HEK293 (cell line): ENCODE results near the gene CAB39.

Experiments used
- CTCF ChIA-PET: fragments of 350-600 bp; formaldehyde crosslinking; extraction: SDS; loops from one replicate; lab custom pipeline; 2021; ENCODE audit warnings: antibody characterized with exemption; lab: Yijun Ruan, JAX
- POLR2A ChIA-PET: fragments of 300-600 bp; formaldehyde crosslinking; extraction: SDS; loops from one replicate; lab custom pipeline; 2020; ENCODE audit warnings: antibody characterized with exemption, inconsistent platforms; lab: Yijun Ruan, JAX
- H3K27ac ChIP-seq: fragments of 200-500 bp; sonication (Bioruptor generic); 2 replicates; pipeline ENCODE4 v1.5.1; 2014; ENCODE audit warnings: low read depth, low read length, control low read depth, inconsistent platforms; ENCODE audit errors: extremely low read depth
- H3K36me3 ChIP-seq, 2 experiments: fragments of 200-500 bp in 1 of 2; sonication (Bioruptor generic) in 1 of 2; 1 replicate in 1 of 2; 2 replicates in 1 of 2; pipeline ENCODE4 v1.5.1; 2014 to 2017; ENCODE audit warnings: inconsistent platforms in 2 of 2, low read length in 2 of 2; ENCODE audit not compliant: control insufficient read depth in 2 of 2, insufficient read depth in 1 of 2
- H3K4me1 ChIP-seq: fragments of 200-500 bp; sonication (Bioruptor generic); 2 replicates; pipeline ENCODE4 v1.5.1; 2014; ENCODE audit warnings: mild to moderate bottlenecking, low read length, inconsistent platforms; ENCODE audit not compliant: control insufficient read depth, insufficient read depth
- H3K4me3 ChIP-seq: 2 replicates; pipeline ENCODE4 v1.5.1; 2011; ENCODE audit warnings: low read depth, mild to moderate bottlenecking, control low read depth, low read length, moderate library complexity
- H3K9me3 ChIP-seq: fragments of 200-500 bp; sonication (Bioruptor generic); 2 replicates; pipeline ENCODE4 v1.5.1; 2014; ENCODE audit warnings: low read depth, low read length, inconsistent platforms; ENCODE audit not compliant: control insufficient read depth, insufficient read depth
- HOXD13 ChIP-seq: sonication (generic); formaldehyde crosslinking; IDR thresholded peaks from 2 replicates; pipeline ENCODE4 v1.8.0; 2022; ENCODE audit warnings: missing genetic modification reagents, borderline replicate concordance
- KLF10 ChIP-seq: fragments of 450-650 bp; IDR thresholded peaks from 2 replicates; pipeline ENCODE4 v1.5.1; 2018; ENCODE audit warnings: missing biosample characterization, mild to moderate bottlenecking, missing genetic modification characterization
- PRDM10 ChIP-seq: fragments of 450-650 bp; formaldehyde crosslinking; IDR thresholded peaks from 2 replicates; pipeline ENCODE4 v1.5.1; 2016; ENCODE audit warnings: missing biosample characterization, missing genetic modification characterization
- YY1 ChIP-seq: fragments of 450-650 bp; formaldehyde crosslinking; IDR thresholded peaks from 2 replicates; pipeline ENCODE4 v1.5.1; 2018; ENCODE audit warnings: missing biosample characterization, missing genetic modification characterization
- ZBTB10 ChIP-seq: fragments of 450-650 bp; formaldehyde crosslinking; IDR thresholded peaks from 2 replicates; pipeline ENCODE4 v1.5.1; 2016; ENCODE audit warnings: missing biosample characterization, missing genetic modification characterization
- ZBTB26 ChIP-seq: fragments of 450-650 bp; formaldehyde crosslinking; optimal IDR thresholded peaks from 2 replicates; pipeline ENCODE3; 2016; ENCODE audit warnings: missing biosample characterization, mild to moderate bottlenecking, missing genetic modification characterization
- ZFHX2 ChIP-seq: fragments of 450-650 bp; formaldehyde crosslinking; conservative IDR thresholded peaks from 2 replicates; pipeline ENCODE4 v1.5.1; 2016; ENCODE audit warnings: missing biosample characterization, missing genetic modification characterization
- ZNF121 ChIP-seq: fragments of 450-650 bp; formaldehyde crosslinking; IDR thresholded peaks from 2 replicates; pipeline ENCODE4 v1.5.1; 2016; ENCODE audit warnings: missing biosample characterization, missing genetic modification characterization
- ZNF133 ChIP-seq: fragments of 450-650 bp; formaldehyde crosslinking; IDR thresholded peaks from 2 replicates; pipeline ENCODE4 v1.5.1; 2016; ENCODE audit warnings: missing biosample characterization, missing genetic modification characterization
- ZNF157 ChIP-seq: fragments of 450-650 bp; formaldehyde crosslinking; IDR thresholded peaks from 2 replicates; pipeline ENCODE4 v1.5.1; 2016; ENCODE audit warnings: missing biosample characterization, missing genetic modification characterization
- ZNF184 ChIP-seq: fragments of 450-650 bp; IDR thresholded peaks from 2 replicates; pipeline ENCODE4 v1.5.1; 2018; ENCODE audit warnings: missing biosample characterization, mild to moderate bottlenecking, missing genetic modification characterization
- ZNF214 ChIP-seq: fragments of 450-650 bp; formaldehyde crosslinking; IDR thresholded peaks from 2 replicates; pipeline ENCODE4 v1.5.1; 2017; ENCODE audit warnings: missing biosample characterization, mild to moderate bottlenecking, missing genetic modification characterization, borderline replicate concordance
- ZNF585B ChIP-seq: fragments of 450-650 bp; formaldehyde crosslinking; IDR thresholded peaks from 2 replicates; pipeline ENCODE4 v1.5.1; 2016; ENCODE audit warnings: missing biosample characterization, missing genetic modification characterization
- ZNF677 ChIP-seq: fragments of 450-650 bp; IDR thresholded peaks from 2 replicates; pipeline ENCODE4 v1.5.0; 2018; ENCODE audit warnings: missing biosample characterization, mild to moderate bottlenecking, missing genetic modification characterization, moderate library complexity
- ZSCAN30 ChIP-seq: fragments of 450-650 bp; IDR thresholded peaks from 2 replicates; pipeline ENCODE4 v1.5.1; 2018; ENCODE audit warnings: missing biosample characterization, mild to moderate bottlenecking, missing genetic modification characterization, moderate library complexity
- ZSCAN4 ChIP-seq: fragments of 450-650 bp; formaldehyde crosslinking; IDR thresholded peaks from 2 replicates; pipeline ENCODE4 v1.5.1; 2017; ENCODE audit warnings: missing biosample characterization, missing genetic modification characterization
- TF ChIP-seq, protein P1 (sequence below): fragments of 450-650 bp; formaldehyde crosslinking; IDR thresholded peaks from 2 replicates; pipeline ENCODE4 v1.5.1; 2016; ENCODE audit warnings: missing biosample characterization, missing genetic modification characterization

CAB39 gene

DNA sequence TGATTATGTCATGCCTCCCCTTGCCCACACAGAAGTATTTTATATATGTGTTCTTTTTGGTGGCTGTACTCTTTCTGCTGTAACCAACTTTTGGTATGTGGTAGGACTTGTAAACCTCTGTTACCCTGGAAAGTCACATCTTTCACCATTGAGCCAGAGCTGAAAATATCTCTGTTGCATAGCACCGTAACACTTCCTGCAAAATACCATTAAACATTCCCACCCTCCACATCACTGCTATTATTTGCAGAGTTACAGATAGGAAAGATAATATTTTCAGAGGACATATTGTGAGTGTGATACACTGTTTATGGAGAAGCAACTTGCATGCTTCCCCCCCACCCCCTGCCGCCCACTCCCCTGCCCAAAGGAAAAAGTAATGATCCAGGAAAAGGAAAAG, 44.8 kb downstream of the CAB39 start:
- POLR2A ChIA-PET: interaction anchor here (0.7 kb wide), 1 partner anchor 378 kb away, joined by 8 read pairs; no protein-coding TSS in a partner anchor
- peaks cover 14% of the 10 kb centered on the region for H3K4me1 ChIP-seq
- TF ChIP-seq ZFHX2 (no peak), ZBTB10 (tag by site-specific recombination) (no peak), ZNF157 (no peak), KLF10 (tag by site-specific recombination) (no peak), ZBTB26 (no peak), ZSCAN4 (tag by site-specific recombination) (no peak), ZNF121 (tag by site-specific recombination) (no peak), YY1 (tag by site-specific recombination) (no peak), ZNF214 (no peak), ZNF184 (tag by site-specific recombination) (no peak), ZSCAN30 (no peak), HOXD13 (CRISPR knock-in tag) (no peak), ZNF677 (no peak), ZNF133 (no peak)
- TF ChIP-seq, protein P1, sequence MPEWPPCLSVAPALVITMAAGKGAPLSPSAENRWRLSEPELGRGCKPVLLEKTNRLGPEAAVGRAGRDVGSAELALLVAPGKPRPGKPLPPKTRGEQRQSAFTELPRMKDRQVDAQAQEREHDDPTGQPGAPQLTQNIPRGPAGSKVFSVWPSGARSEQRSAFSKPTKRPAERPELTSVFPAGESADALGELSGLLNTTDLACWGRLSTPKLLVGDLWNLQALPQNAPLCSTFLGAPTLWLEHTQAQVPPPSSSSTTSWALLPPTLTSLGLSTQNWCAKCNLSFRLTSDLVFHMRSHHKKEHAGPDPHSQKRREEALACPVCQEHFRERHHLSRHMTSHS (tag by site-specific recombination): no peak
- no peak overlapping the region for H3K27ac ChIP-seq
- H3K9me3 ChIP-seq: no peaks in the 10 kb centered on the region
- no peak overlapping the region for H3K4me3 ChIP-seq
- H3K36me3 ChIP-seq: peaks cover 0 to 15% of the 10 kb centered on the region in 2 experiments; a peak in 1 of 3 replicates
- CTCF ChIA-PET: interaction anchor here (0.6 to 2.1 kb wide), 2 partner anchors 37 to 41 kb away, joined by 3 to 6 read pairs; no protein-coding TSS in a partner anchor

DNA sequence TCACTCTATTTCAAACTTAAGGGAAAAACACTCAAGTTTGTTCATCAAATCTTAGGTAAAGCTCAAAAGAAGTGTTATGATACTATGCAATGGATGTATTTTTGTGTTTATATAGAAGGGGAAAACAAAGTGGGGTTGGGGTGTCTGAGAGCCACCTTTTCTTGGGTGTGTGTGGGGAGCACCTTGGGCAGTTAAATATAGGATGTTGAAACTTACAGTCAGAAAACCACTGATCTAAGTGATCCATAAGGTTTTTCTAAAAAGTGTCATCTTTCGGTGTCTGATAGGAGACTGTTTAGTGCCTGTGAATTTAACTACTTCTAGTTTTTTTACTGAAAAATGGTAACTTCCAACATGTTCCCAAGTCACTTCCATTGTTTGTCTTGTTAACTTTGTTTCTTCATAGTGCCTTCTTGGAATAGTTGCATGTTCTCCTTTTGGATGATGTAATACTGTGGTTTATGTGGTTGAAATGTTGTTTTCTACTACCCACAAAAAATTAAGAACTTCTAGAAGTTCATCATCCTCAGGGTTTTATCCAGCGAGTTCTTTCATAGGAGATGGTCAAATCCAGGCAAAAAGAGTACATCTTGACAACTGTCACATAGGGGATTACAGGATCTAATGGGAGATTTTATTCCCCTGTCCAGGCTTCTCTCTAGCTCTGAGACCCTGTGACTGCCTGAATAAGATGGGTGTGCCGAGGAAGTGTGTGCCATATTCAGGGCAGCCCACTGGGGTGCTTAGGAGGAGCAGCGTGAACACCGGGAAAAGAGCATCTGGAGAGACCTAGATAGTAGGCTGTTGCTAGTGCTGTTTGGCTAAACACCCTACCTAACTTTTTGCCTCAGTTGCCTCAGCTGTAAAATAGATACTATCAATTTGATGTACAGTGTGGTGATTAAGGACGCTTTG, 46.2 kb downstream of the CAB39 start:
- peaks cover 0 to 26% of the 10 kb centered on the region in 2 experiments; a peak in 2 of 3 replicates for H3K36me3 ChIP-seq
- no peak overlapping the region for H3K27ac ChIP-seq

More for the DNA sequence above, 46.2 kb downstream of the CAB39 start:
- Histone ChIP-seq H3K9me3 (no peaks in the 10 kb centered on the region), H3K4me1 (peaks cover 14% of the 10 kb centered on the region), H3K4me3 (no peak overlapping the region)
- no peak for TF ChIP-seq ZNF585B (tag by site-specific recombination)
- TF ChIP-seq PRDM10: peak; percentile 40
- TF ChIP-seq, all 188 proteins: peak for 1
- CTCF ChIA-PET: interaction anchor here (2.1 kb wide), 1 partner anchor 39 kb away, joined by 6 read pairs; no protein-coding TSS in a partner anchor
- POLR2A ChIA-PET: no interaction called here
